HG02884 (cell line): ENCODE results near the gene CREG1.

Experiments used
- ATAC-seq: cut with Tn5 transposase; IDR thresholded peaks from one replicate; pipeline ENCODE4 v1.9.1; 2021; ENCODE audit warnings: mild to moderate bottlenecking, moderate library complexity; ENCODE audit not compliant: unreplicated experiment

The CREG1 gene

DNA sequence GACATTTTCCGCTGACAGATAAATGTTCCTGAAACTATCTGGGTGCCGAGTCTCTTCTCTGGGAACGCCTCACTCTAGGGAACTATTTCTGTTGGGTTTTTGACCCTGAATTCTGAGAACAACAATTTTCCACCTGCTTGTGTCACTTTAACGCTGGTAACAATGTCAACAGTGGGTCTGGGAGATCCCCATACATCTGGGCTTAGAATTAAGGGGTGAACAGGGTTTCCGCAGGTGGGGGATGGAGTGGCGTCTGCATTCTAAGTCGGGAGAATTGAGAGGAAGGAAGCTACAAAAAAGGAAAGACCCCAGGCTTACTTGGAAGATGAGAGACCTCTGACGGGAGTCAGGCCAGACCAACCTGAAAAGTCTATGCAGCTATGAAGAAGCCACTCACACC lies 44.0 kb downstream of the CREG1 start:
- no peak for ATAC-seq

GRCh38 chr1:167507719-167508118 lies 45.8 kb downstream of the CREG1 start:
- no peak for ATAC-seq

GRCh38 chr1:167504467-167504827 lies 49.1 kb downstream of the CREG1 start:
- ATAC-seq, result no peak

DNA sequence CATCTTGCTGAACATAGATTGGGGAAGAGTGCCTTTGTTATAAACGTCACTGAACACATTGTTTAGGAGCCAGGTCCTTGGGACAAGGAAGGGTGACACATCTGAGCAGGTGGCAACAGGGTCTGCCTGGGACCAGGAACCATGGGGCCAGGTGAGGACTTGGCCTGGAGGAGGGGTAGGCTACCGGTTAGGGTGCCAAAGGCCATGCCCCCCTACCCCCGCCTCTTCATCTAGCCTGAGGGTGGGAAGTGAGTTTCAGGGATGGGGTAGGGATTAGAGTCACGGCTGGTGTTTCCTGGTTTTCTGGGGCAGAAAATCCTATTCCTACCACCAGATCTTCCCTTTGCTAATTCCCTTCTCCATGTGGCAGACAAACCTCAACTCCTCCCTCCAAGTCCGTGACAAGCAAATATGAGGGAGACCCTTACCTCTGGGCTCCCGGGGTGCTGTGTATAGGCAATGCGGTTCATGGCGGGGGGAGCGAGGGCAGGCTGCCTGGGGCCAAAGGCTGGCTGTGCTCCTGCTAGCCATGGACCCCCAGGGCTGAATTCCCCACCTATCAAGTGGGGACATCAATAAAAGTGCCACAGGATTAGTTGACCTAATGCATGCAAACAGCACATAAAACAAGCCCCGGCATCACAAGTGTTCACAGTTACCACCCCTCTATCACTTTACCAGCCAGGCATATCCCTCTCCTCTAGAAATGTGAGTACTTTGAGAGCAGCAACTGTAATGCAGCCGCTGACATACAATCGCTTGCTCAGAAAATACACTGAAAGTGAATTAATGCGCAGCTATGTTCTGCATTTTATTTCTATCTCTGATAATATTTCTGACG lies 49.7 kb downstream of the CREG1 start:
- no peak for ATAC-seq

DNA sequence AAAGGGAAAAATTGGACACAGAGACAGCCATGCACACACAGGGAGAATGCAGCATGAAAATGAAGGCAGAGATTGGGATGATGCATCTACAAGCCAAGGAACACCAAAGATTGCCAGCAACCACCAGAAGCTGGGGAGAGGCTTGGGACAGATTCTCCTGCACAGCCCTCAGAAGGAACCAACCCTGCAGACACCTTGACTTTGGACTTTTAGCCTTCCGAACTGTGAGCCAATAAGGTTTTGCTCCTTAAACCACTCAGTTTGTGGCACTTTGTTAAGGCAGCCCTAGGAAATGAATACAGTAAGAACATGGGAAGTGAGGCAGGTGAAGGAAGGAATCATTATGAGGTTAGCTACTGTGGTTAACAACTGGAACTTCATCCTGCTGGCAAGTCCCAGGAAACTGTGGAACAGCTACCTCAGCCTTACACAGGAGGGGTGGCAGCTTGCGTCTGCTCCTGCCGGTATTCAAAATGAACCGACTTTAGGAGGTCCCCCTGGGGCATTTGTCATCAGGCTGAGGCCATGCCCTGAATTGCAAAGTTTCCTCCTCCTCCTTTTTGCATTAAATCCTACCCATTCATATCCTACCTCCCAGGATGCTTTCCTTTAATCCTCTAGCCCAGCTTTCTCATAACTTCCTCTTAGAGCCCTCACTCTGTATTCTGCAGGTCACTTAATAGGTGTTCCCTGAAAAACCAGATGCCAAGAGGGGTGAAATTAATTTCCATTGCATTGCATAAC lies 50.7 kb downstream of the CREG1 start:
- ATAC-seq, result no peak

- ATAC-seq, result no peak
Observed at GRCh38 chr1:167502192-167502551, 51.4 kb downstream of the CREG1 start.

GRCh38 chr1:167501515-167502191 lies 51.9 kb downstream of the CREG1 start:
- no peak for ATAC-seq

DNA sequence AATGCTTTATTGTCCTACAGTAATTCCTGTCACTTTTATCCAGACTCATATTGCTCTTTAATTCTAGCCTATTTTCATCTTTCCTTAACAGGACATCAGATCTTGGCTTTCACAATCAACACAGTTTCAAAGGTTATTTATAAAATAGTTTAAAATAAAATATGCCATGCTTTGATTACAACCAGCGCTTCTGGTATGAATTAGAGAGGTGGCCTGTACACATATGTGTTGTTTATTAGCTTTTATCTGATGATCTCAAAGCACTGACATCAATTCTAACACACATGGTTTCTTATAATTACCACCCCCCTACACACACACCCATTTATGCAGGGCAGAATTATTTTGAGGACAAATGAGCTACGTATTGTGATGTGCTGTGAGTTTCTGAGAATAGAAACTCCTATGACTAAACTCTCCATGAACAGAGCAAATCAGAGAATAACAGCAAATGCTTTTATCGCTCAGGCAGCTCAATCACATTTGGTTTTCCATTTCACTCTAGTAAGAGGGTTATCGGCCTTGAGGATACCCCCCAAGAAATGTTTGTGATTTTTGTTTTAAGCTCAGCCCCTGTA lies 53.2 kb downstream of the CREG1 start:
- ATAC-seq, result no peak

DNA sequence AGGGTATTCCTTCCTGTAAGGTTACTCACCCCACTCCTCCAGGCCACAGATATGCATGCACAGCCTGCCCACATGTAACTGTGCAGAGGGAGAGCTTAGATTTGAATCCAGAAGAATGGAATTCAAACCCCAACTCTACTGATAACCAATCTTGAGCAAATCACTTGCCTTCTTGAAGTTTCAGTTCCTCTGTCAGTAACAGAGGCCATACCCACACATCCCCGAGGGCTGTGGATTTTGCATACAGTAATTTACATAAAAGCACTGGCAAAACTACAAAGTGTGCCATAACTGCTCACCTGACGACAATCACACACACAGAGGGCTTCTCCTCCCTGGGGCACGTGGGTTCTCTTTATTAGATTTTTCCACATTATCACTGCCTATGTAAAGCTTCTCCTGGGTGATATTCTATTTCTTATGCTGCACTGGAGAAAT lies 53.9 kb downstream of the CREG1 start:
- ATAC-seq, result peak; percentile 96

- no peak for ATAC-seq
Observed at GRCh38 chr1:167499106-167499505, 54.5 kb downstream of the CREG1 start.

GRCh38 chr1:167496797-167497619 lies 56.6 kb downstream of the CREG1 start:
- no peak for ATAC-seq

DNA sequence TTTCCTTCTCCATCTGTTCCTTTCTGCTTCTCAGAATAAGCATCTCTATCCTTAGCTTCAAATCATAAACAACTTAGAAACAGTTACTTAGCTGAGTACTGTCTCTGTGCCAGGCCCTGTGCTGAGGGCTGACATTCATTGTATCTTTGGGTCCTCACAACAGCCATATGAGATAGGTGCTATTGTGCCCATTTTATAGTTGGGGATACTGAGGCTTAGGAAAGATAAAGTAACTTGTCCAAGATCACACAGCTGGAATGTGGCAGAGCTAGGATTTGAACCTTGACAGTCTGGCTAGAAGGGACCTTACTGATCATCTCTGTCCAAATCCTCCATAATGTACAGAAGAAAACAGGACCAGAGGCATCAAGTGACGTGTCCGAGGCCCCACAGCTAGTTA lies 60.2 kb downstream of the CREG1 start:
- no peak for ATAC-seq

GRCh38 chr1:167492481-167492910 lies 61.1 kb downstream of the CREG1 start:
- ATAC-seq, result no peak

GRCh38 chr1:167491586-167492461 lies 61.7 kb downstream of the CREG1 start:
- ATAC-seq, result no peak
